ENCODE results near the gene VIPR1.
"Not testable (repeated sequence)": the region's sequence is repeated elsewhere in the genome, so short reads cannot be mapped to it uniquely, and the experiment has no call there.

VIPR1 gene

GRCh38 chr3:42578054-42578453, 75.6 kb downstream of the VIPR1 start:
- no peak for DNase-seq

DNA sequence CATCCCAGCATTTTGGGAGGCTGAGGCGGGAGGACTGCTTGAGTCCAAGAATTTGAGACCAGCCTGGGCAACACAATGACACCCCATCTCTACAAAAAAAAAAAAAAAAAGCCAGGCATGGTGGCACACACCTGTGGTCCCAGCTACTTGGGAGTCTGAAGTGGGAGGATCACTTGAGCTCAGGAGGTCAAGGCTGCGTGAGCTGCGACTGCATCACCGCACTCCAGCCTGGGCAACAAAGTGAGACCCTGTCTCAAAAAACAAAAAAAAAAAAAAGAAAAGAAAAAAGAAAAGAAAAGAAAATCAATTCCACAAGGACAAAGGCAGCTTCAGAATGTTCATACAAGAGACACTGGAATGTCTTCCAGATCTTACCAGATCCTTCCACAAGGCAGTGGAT, 76.9 kb downstream of the VIPR1 start:
- not testable (repeated sequence) for DNase-seq

GRCh38 chr3:42581400-42581708, 78.9 kb downstream of the VIPR1 start:
- DNase-seq = no peak

GRCh38 chr3:42581709-42582473, 79.4 kb downstream of the VIPR1 start, which contains the start of gene SEC22C:
Gene SEC22C, minus strand, starts transcription at chr3:42581967. Its CDS starts 12,921 bp downstream, at chr3:42569046.
- peak; percentile 92 for DNase-seq

DNA sequence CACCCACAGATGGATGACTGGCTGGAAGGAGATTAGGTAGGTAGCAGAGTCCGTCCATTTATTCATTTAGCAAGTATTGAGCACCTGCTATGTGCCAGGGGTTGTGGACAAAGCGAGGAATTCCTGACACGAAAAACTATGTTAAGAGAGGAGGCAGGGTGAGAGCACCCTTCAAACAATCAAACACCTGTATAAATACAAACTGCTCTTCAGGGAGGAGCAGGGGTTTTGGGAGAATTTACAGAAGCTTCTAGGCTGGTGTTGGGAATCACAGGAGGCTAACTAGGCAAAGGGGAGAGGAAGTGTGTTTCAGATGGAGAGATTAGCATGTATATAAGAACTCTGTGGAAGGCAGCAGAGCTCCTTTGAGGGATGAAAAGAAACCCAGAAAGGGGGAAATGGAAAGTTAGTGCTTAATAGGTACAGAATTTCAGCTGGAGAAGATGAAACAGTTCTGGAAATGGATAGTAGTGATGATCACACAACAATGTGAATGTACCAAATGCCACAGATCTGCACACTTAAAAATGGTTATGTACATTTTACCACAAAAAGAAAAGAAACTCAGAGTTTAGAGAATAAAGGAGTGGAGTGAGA, 80.1 kb downstream of the VIPR1 start:
- no peak for DNase-seq

Measured in right kidney (tissue), 1 donor.